GM19467 (cell line): ENCODE measurements around the gene MED10.
"Not testable (repeated sequence)": the region's sequence is repeated elsewhere in the genome, so short reads cannot be mapped to it uniquely, and the experiment has no call there.

Source experiments
- ATAC-seq: cut with Tn5 transposase; IDR thresholded peaks from one replicate; pipeline ENCODE4 v1.9.1; 2021; ENCODE audit warnings: mild to moderate bottlenecking, moderate library complexity; ENCODE audit not compliant: unreplicated experiment

Gene MED10

GRCh38 chr5:6376974-6377520 lies 1.3 kb downstream of the MED10 start:
- no peak for ATAC-seq

GRCh38 chr5:6373081-6373846 lies 5.1 kb downstream of the MED10 start:
- ATAC-seq = no peak

- no peak for ATAC-seq
These were observed 5.9 kb downstream of the MED10 start for GRCh38 chr5:6372251-6373080.

- ATAC-seq = no peak
These were observed 7.1 kb downstream of the MED10 start for GRCh38 chr5:6371079-6371810.

- no peak for ATAC-seq
These were observed 7.8 kb downstream of the MED10 start for GRCh38 chr5:6370580-6370979.

- no peak for ATAC-seq
These were observed 12.3 kb downstream of the MED10 start for GRCh38 chr5:6365977-6366590.

- no peak for ATAC-seq
These were observed 13.0 kb downstream of the MED10 start for GRCh38 chr5:6365142-6365976.

GRCh38 chr5:6363454-6364011 lies 14.8 kb downstream of the MED10 start:
- not testable (repeated sequence) for ATAC-seq

- no peak for ATAC-seq
These were observed 15.5 kb downstream of the MED10 start for GRCh38 chr5:6362846-6363245.

GRCh38 chr5:6361101-6361500 lies 17.2 kb downstream of the MED10 start:
- no peak for ATAC-seq

GRCh38 chr5:6360323-6361072 lies 17.8 kb downstream of the MED10 start:
- no peak for ATAC-seq

- ATAC-seq = peak; percentile 77
These were observed 18.6 kb downstream of the MED10 start for GRCh38 chr5:6359555-6360322.

- ATAC-seq = no peak
These were observed 19.9 kb downstream of the MED10 start for GRCh38 chr5:6358434-6358820.

- ATAC-seq = not testable (repeated sequence)
These were observed 20.4 kb downstream of the MED10 start for GRCh38 chr5:6357817-6358433.

GRCh38 chr5:6356578-6357164 lies 21.7 kb downstream of the MED10 start:
- ATAC-seq = no peak

- ATAC-seq = no peak
These were observed 23.1 kb downstream of the MED10 start for GRCh38 chr5:6355294-6355693.

GRCh38 chr5:6354848-6355247 lies 23.5 kb downstream of the MED10 start:
- ATAC-seq = no peak
